WTC11 (cell line): ENCODE measurements around the gene PDGFRB.

Experiments used
- ATF6 ChIP-seq: sonication (generic); formaldehyde crosslinking; IDR thresholded peaks from 2 replicates; pipeline ENCODE4 v1.8.1; 2023; ENCODE audit warnings: mild to moderate bottlenecking, missing genetic modification reagents
- CTCF ChIP-seq: fragments of 200-600 bp; IDR thresholded peaks from 2 replicates; pipeline ENCODE4 v1.8.0; 2022; ENCODE audit warnings: antibody characterized with exemption
- FOXK1 ChIP-seq: sonication (generic); formaldehyde crosslinking; IDR thresholded peaks from 2 replicates; pipeline ENCODE4 v1.8.0; 2022; ENCODE audit warnings: mild to moderate bottlenecking, moderate library complexity, missing genetic modification reagents
- JUN ChIP-seq: sonication (generic); formaldehyde crosslinking; IDR thresholded peaks from 2 replicates; pipeline ENCODE4 v1.8.0; 2023; ENCODE audit warnings: mild to moderate bottlenecking, missing genetic modification reagents
- MLX ChIP-seq: sonication (generic); formaldehyde crosslinking; IDR thresholded peaks from 2 replicates; pipeline ENCODE4 v1.8.1; 2023; ENCODE audit warnings: mild to moderate bottlenecking, missing genetic modification reagents, moderate library complexity
- TEAD4 ChIP-seq: sonication (generic); formaldehyde crosslinking; IDR thresholded peaks from 2 replicates; pipeline ENCODE4 v1.8.0; 2022; ENCODE audit warnings: mild to moderate bottlenecking, missing genetic modification reagents
- ZNF138 ChIP-seq: sonication (generic); formaldehyde crosslinking; conservative IDR thresholded peaks from 2 replicates; pipeline ENCODE4 v1.8.1; 2022; ENCODE audit warnings: mild to moderate bottlenecking, moderate library complexity, missing genetic modification reagents
- ZNF281 ChIP-seq: sonication (generic); formaldehyde crosslinking; IDR thresholded peaks from 2 replicates; pipeline ENCODE4 v1.8.0; 2023; ENCODE audit warnings: mild to moderate bottlenecking, missing genetic modification reagents
- ZNF512 ChIP-seq: sonication (generic); formaldehyde crosslinking; IDR thresholded peaks from 2 replicates; pipeline ENCODE4 v1.8.1; 2022; ENCODE audit warnings: missing genetic modification reagents, borderline replicate concordance
- TF ChIP-seq, protein P1 (sequence below): sonication (generic); formaldehyde crosslinking; IDR thresholded peaks from 2 replicates; pipeline ENCODE4 v1.8.1; 2022; ENCODE audit warnings: mild to moderate bottlenecking, missing genetic modification reagents, moderate library complexity, borderline replicate concordance

- TF ChIP-seq, protein P1, sequence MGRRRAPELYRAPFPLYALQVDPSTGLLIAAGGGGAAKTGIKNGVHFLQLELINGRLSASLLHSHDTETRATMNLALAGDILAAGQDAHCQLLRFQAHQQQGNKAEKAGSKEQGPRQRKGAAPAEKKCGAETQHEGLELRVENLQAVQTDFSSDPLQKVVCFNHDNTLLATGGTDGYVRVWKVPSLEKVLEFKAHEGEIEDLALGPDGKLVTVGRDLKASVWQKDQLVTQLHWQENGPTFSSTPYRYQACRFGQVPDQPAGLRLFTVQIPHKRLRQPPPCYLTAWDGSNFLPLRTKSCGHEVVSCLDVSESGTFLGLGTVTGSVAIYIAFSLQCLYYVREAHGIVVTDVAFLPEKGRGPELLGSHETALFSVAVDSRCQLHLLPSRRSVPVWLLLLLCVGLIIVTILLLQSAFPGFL (CRISPR knock-in tag), result no peak
- TF ChIP-seq TEAD4 (CRISPR knock-in tag) (no peak), ZNF512 (CRISPR knock-in tag) (no peak), CTCF (no peak), ZNF138 (no peak), FOXK1 (CRISPR knock-in tag) (no peak), ZNF281 (CRISPR knock-in tag) (no peak), MLX (CRISPR knock-in tag) (no peak), JUN (CRISPR knock-in tag) (no peak), ATF6 (CRISPR knock-in tag) (no peak)
Observed at GRCh38 chr5:150203832-150204589, 48.4 kb upstream of the PDGFRB start.
